Measurements from ENCODE around the gene NUP188.

The NUP188 gene

GRCh38 chr9:128902351-128903078 is 45.0 kb upstream of the NUP188 start:
- no peak for TF ChIP-seq CTCF (IDR thresholded peaks at IDR 0.05; ENCODE audit: borderline replicate concordance, insufficient read depth, low read depth, low read length)
- peak overlapping the region; percentile 11 for H3K4me3 ChIP-seq (ENCODE audit: low read depth, low read length)

GRCh38 chr9:128903079-128903461 is 44.4 kb upstream of the NUP188 start:
- TF ChIP-seq CTCF (IDR thresholded peaks at IDR 0.05; ENCODE audit: borderline replicate concordance, insufficient read depth, low read depth, low read length), result no peak
- no peak overlapping the region for H3K4me3 ChIP-seq (ENCODE audit: low read depth, low read length)

- no peak for TF ChIP-seq CTCF (IDR thresholded peaks at IDR 0.05; ENCODE audit: borderline replicate concordance, insufficient read depth, low read depth, low read length)
- no peak overlapping the region for H3K4me3 ChIP-seq (ENCODE audit: low read depth, low read length)
These were observed 43.5 kb upstream of the NUP188 start for GRCh38 chr9:128903871-128904620.

- TF ChIP-seq CTCF (IDR thresholded peaks at IDR 0.05; ENCODE audit: borderline replicate concordance, insufficient read depth, low read depth, low read length), result no peak
- no peak overlapping the region for H3K4me3 ChIP-seq (ENCODE audit: low read depth, low read length)
These were observed 41.5 kb upstream of the NUP188 start for GRCh38 chr9:128905964-128906363.

GRCh38 chr9:128906741-128907140 is 40.8 kb upstream of the NUP188 start:
- no peak for TF ChIP-seq CTCF (IDR thresholded peaks at IDR 0.05; ENCODE audit: borderline replicate concordance, insufficient read depth, low read depth, low read length)
- H3K4me3 ChIP-seq (ENCODE audit: low read depth, low read length), result no peak overlapping the region

GRCh38 chr9:128908372-128908771 is 39.1 kb upstream of the NUP188 start:
- no peak overlapping the region for H3K4me3 ChIP-seq (ENCODE audit: low read depth, low read length)
- TF ChIP-seq CTCF (IDR thresholded peaks at IDR 0.05; ENCODE audit: borderline replicate concordance, insufficient read depth, low read depth, low read length), result no peak

- H3K4me3 ChIP-seq (ENCODE audit: low read depth, low read length), result no peak overlapping the region
- no peak for TF ChIP-seq CTCF (IDR thresholded peaks at IDR 0.05; ENCODE audit: borderline replicate concordance, insufficient read depth, low read depth, low read length)
These were observed 37.6 kb upstream of the NUP188 start for GRCh38 chr9:128909859-128910258.
